ENCODE measurements around the gene TBC1D22A. TPM values are rescaled to one million over a fixed set of nuclear protein-coding genes. Genes with fewer than 3 reads are reported as not detected.

TBC1D22A gene
- total and polyA plus RNA-seq, 2 donors, result 11.8 to 25.7 TPM

DNA sequence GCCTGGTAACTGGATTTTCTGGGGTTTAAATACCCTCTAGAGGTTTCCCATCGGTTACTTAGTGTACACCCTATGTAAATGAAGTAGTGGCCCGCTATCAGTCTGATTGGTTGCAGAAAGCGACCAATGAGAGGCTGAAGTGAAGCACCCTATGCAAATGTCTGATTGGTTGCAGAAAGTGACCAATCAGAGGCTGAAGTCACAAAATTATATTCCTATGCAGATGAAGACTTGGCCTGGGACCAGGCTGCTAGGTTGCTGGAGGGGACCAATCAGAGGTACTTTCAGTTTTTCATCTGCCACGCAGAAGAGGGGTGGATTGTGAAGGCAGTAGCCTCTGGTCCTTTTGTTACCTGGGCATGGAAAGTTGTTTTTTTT lies 134.8 kb downstream of the TBC1D22A start:
- peaks cover 0 to 5% of the 10 kb centered on the region in 2 donors for H3K4me1 ChIP-seq (ENCODE audit: control insufficient read depth in 2 of 2, insufficient read depth in 2 of 2, low read length in 2 of 2)
- no peaks in the 10 kb centered on the region for H3K27me3 ChIP-seq (ENCODE audit: control insufficient read depth in 2 of 2, insufficient read depth in 1 of 2, low read length in 1 of 2)
- peaks cover 15 to 27% of the 10 kb centered on the region in 2 donors for H3K36me3 ChIP-seq (ENCODE audit: control insufficient read depth in 2 of 2, insufficient read depth in 2 of 2, low read length in 1 of 2)
- DNase-seq (ENCODE audit: low read depth in 6 of 9, low spot score in 9 of 9), result no peak
- WGBS, result 94% methylated on average over 4 of the region's 4 CpGs
- no peak overlapping the region for H3K4me3 ChIP-seq (ENCODE audit: low read length in 2 of 2)
- no peak overlapping the region for H3K27ac ChIP-seq (ENCODE audit: low read depth in 1 of 2, low read length in 1 of 2)
- no peaks in the 10 kb centered on the region for H3K9me3 ChIP-seq (ENCODE audit: control insufficient read depth in 2 of 2, insufficient read depth in 1 of 2, low read length in 1 of 2)

DNA sequence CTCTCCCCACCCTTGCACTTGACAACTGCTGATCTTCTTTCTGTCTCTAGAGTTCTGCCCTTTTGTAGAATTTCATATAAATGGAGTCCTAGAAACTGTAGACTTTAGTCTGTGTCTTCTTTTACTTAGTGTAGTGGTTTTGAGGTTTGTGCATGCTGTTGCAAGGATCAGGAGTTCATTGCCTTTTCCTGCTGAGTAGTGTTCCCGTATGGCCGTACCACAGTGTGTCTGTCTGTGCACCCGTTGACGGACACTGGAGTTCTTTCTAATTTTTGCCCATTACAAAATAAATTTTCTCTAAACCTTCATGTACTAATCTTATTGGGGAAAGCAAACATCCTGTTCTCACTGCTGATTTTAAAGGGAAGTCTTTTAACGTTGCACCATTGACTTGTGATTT lies 138.1 kb downstream of the TBC1D22A start:
- no peak for DNase-seq (ENCODE audit: low read depth in 6 of 9, low spot score in 9 of 9)
- no peak overlapping the region for H3K27ac ChIP-seq (ENCODE audit: low read depth in 1 of 2, low read length in 1 of 2)
- no peaks in the 10 kb centered on the region for H3K9me3 ChIP-seq (ENCODE audit: control insufficient read depth in 2 of 2, insufficient read depth in 1 of 2, low read length in 1 of 2)
- peaks cover 0 to 5% of the 10 kb centered on the region in 2 donors for H3K4me1 ChIP-seq (ENCODE audit: control insufficient read depth in 2 of 2, insufficient read depth in 2 of 2, low read length in 2 of 2)
- 80% methylated on average over 5 of the region's 5 CpGs for WGBS
- no peaks in the 10 kb centered on the region for H3K27me3 ChIP-seq (ENCODE audit: control insufficient read depth in 2 of 2, insufficient read depth in 1 of 2, low read length in 1 of 2)
- H3K4me3 ChIP-seq (ENCODE audit: low read length in 2 of 2), result no peak overlapping the region
- H3K36me3 ChIP-seq (ENCODE audit: control insufficient read depth in 2 of 2, insufficient read depth in 2 of 2, low read length in 1 of 2), result peaks cover 5 to 6% of the 10 kb centered on the region in 2 donors

DNA sequence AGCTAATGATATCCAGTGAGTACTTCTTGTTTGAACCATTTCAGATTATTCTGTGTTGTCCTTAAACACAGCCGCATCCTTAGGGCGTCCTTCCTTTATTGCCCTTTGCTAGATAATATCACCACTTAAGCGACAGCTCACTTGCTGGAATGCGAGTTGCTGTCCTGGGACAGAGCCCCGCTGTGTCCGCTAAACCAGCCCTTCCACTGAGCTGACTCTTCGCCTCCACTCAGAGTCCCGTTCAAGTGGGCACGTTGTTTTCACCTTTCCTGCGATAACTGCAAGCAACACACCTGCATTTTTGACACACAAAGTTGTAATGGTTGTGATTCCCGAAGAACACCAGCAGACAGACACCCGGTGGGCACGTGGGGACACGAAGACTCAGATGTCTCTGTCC lies 140.0 kb downstream of the TBC1D22A start:
- H3K4me3 ChIP-seq (ENCODE audit: low read length in 2 of 2), result no peak overlapping the region
- H3K27ac ChIP-seq (ENCODE audit: low read depth in 1 of 2, low read length in 1 of 2), result no peak overlapping the region
- WGBS, result 97% methylated on average over 14 of the region's 14 CpGs
- no peaks in the 10 kb centered on the region for H3K9me3 ChIP-seq (ENCODE audit: control insufficient read depth in 2 of 2, insufficient read depth in 1 of 2, low read length in 1 of 2)
- peaks cover 3 to 6% of the 10 kb centered on the region in 2 donors for H3K36me3 ChIP-seq (ENCODE audit: control insufficient read depth in 2 of 2, insufficient read depth in 2 of 2, low read length in 1 of 2)
- no peaks in the 10 kb centered on the region for H3K27me3 ChIP-seq (ENCODE audit: control insufficient read depth in 2 of 2, insufficient read depth in 1 of 2, low read length in 1 of 2)
- no peak for DNase-seq (ENCODE audit: low read depth in 6 of 9, low spot score in 9 of 9)
- no peaks in the 10 kb centered on the region for H3K4me1 ChIP-seq (ENCODE audit: control insufficient read depth in 2 of 2, insufficient read depth in 2 of 2, low read length in 2 of 2)

DNA sequence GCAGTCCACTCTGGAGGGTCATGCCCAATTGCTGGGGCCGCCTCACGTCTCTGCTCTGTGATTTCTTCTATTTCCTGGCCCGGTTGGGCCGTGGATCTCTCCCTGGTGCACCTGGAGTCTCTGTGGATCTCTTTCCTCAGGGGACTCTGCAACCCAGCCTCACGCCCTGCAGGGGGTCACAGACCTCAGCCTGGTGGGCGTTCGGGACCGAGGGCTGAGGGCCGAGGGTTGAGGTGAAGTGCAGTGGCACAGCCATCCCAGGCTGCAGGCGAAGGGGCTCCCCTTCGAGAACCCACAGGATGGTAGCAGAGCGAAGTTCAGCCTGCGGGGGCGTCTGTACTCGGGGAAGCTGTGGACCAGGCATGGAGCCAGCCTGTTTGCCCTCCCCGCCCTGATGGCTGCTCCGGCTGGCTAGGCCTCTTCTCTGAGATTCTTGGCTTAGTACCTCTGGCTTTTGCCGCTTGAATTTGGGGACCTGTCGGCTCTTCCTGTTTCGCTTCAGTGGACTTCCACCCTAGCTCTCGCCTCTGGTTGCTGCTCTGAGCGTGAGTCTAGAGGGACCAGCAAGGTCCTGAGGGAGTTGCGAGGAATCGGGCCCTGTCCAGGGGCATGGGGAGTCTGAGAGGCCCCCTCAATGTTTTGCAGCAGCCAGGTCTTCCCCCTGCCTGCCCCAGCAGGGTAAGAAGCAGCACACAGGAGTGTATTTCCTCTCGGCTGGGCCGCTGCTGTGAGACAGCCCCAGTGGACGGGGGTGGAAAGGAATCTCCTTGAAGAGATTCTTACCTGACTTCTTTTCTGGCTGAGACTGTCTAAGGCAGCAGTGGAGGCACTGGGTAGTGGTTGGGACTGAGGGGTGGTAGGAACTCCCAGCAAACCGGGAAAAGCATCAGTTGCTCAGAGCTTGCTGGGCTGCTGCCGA lies 140.8 kb downstream of the TBC1D22A start:
- no peak for DNase-seq (ENCODE audit: low read depth in 6 of 9, low spot score in 9 of 9)
- no peaks in the 10 kb centered on the region for H3K4me1 ChIP-seq (ENCODE audit: control insufficient read depth in 2 of 2, insufficient read depth in 2 of 2, low read length in 2 of 2)
- no peaks in the 10 kb centered on the region for H3K27me3 ChIP-seq (ENCODE audit: control insufficient read depth in 2 of 2, insufficient read depth in 1 of 2, low read length in 1 of 2)
- no peaks in the 10 kb centered on the region for H3K9me3 ChIP-seq (ENCODE audit: control insufficient read depth in 2 of 2, insufficient read depth in 1 of 2, low read length in 1 of 2)
- H3K36me3 ChIP-seq (ENCODE audit: control insufficient read depth in 2 of 2, insufficient read depth in 2 of 2, low read length in 1 of 2), result peaks cover 3 to 7% of the 10 kb centered on the region in 2 donors
- 95% methylated on average over 29 of the region's 29 CpGs for WGBS
- no peak overlapping the region for H3K4me3 ChIP-seq (ENCODE audit: low read length in 2 of 2)
- no peak overlapping the region for H3K27ac ChIP-seq (ENCODE audit: low read depth in 1 of 2, low read length in 1 of 2)

DNA sequence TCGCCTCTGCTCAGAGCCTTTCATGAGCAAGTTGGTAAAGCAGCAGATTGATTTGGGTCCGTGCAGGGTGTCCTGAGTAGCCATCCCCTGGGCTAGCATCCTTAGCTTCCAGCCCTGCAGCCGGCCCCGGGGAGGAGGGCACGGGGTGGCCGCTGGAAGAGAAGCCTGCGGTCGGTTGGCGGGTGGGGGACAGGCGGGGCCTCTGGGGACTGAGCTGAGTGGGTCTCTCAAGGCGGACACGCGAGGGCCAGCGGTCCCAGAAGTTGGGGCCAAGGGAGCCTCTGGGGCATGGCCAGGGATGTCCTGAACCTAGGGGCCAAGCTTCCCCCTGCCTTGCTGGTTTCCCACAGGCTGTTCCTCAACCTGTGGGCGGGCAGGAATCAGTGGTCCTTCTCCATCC lies 143.0 kb downstream of the TBC1D22A start:
- no peak overlapping the region for H3K4me3 ChIP-seq (ENCODE audit: low read length in 2 of 2)
- DNase-seq (ENCODE audit: low read depth in 6 of 9, low spot score in 9 of 9), result no peak
- WGBS, result 98% methylated on average over 15 of the region's 15 CpGs

DNA sequence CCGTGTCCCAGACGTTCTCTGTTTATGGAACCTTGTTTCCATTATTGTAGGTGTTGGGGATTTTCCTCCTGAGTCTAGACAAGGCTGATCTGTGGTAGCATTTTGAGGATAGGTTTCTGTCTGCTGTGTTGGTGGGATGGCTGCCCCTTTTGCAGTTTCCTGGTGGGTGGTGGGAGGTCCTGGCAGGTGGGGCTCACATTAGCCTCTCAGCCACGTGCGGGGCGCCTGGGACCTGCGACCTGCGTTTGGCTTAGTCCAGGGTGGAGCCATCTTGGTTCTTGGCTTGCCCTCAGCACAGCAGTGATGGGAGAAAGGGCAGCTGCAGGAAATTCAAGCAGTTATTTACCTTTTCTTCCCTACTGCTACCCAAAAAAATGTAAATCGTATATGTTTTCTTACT lies 143.4 kb downstream of the TBC1D22A start:
- no peak for DNase-seq (ENCODE audit: low read depth in 6 of 9, low spot score in 9 of 9)

More for the DNA sequence above, 143.0 kb downstream of the TBC1D22A start:
- Histone ChIP-seq H3K27me3 (ENCODE audit: control insufficient read depth in 2 of 2, insufficient read depth in 1 of 2, low read length in 1 of 2) (no peaks in the 10 kb centered on the region), H3K9me3 (ENCODE audit: control insufficient read depth in 2 of 2, insufficient read depth in 1 of 2, low read length in 1 of 2) (no peaks in the 10 kb centered on the region), H3K27ac (ENCODE audit: low read depth in 1 of 2, low read length in 1 of 2) (no peak overlapping the region), H3K36me3 (ENCODE audit: control insufficient read depth in 2 of 2, insufficient read depth in 2 of 2, low read length in 1 of 2) (peaks cover 3 to 9% of the 10 kb centered on the region in 2 donors), H3K4me1 (ENCODE audit: control insufficient read depth in 2 of 2, insufficient read depth in 2 of 2, low read length in 2 of 2) (no peaks in the 10 kb centered on the region)

DNA sequence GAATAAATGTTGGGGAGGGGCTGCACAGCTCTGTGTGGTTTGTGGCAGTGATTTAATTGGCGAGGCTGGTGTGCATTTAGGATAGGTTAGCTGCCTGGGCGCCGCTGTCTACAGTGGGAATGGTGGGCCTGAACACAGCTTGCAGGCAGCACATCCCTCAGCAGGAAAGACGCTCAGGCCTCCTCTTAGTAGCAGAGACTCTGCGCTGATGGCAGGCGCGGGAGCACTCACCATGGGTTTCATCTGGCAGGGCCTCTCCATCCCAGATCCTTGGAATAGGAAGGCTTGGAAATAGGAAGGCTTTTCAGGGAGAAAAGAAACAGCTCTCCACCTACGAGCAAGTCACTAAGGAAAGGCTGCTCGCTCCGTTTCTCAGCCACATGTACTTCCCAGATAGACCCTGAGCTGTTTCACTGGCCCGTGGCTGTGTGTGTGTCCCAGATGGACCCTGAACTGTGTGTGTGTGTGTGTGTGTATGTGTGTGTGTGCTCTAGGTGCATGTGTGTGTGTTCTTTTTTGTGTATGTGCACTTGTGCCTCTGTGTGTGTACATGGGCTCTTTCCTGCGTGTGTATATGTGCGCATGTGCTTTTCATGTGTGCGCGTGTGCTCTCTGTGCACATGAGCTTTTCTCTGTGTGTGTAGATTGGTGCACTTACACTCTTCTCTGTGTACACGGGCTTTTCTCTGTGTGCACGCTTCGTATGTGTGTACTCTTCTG lies 144.0 kb downstream of the TBC1D22A start:
- Histone ChIP-seq H3K4me1 (ENCODE audit: control insufficient read depth in 2 of 2, insufficient read depth in 2 of 2, low read length in 2 of 2) (no peaks in the 10 kb centered on the region), H3K4me3 (ENCODE audit: low read length in 2 of 2) (no peak overlapping the region), H3K36me3 (ENCODE audit: control insufficient read depth in 2 of 2, insufficient read depth in 2 of 2, low read length in 1 of 2) (peaks cover 3 to 9% of the 10 kb centered on the region in 2 donors), H3K9me3 (ENCODE audit: control insufficient read depth in 2 of 2, insufficient read depth in 1 of 2, low read length in 1 of 2) (no peaks in the 10 kb centered on the region), H3K27me3 (ENCODE audit: control insufficient read depth in 2 of 2, insufficient read depth in 1 of 2, low read length in 1 of 2) (no peaks in the 10 kb centered on the region), H3K27ac (ENCODE audit: low read depth in 1 of 2, low read length in 1 of 2) (no peak overlapping the region)
- 97% methylated on average over 18 of the region's 18 CpGs for WGBS
- DNase-seq (ENCODE audit: low read depth in 6 of 9, low spot score in 9 of 9), result no peak

More for the DNA sequence above, 143.4 kb downstream of the TBC1D22A start:
- H3K9me3 ChIP-seq (ENCODE audit: control insufficient read depth in 2 of 2, insufficient read depth in 1 of 2, low read length in 1 of 2), result no peaks in the 10 kb centered on the region
- H3K4me1 ChIP-seq (ENCODE audit: control insufficient read depth in 2 of 2, insufficient read depth in 2 of 2, low read length in 2 of 2), result no peaks in the 10 kb centered on the region
- H3K27me3 ChIP-seq (ENCODE audit: control insufficient read depth in 2 of 2, insufficient read depth in 1 of 2, low read length in 1 of 2), result no peaks in the 10 kb centered on the region
- no peak overlapping the region for H3K27ac ChIP-seq (ENCODE audit: low read depth in 1 of 2, low read length in 1 of 2)
- WGBS, result 93% methylated on average over 8 of the region's 8 CpGs
- H3K36me3 ChIP-seq (ENCODE audit: control insufficient read depth in 2 of 2, insufficient read depth in 2 of 2, low read length in 1 of 2), result peaks cover 3 to 9% of the 10 kb centered on the region in 2 donors
- H3K4me3 ChIP-seq (ENCODE audit: low read length in 2 of 2), result no peak overlapping the region

DNA sequence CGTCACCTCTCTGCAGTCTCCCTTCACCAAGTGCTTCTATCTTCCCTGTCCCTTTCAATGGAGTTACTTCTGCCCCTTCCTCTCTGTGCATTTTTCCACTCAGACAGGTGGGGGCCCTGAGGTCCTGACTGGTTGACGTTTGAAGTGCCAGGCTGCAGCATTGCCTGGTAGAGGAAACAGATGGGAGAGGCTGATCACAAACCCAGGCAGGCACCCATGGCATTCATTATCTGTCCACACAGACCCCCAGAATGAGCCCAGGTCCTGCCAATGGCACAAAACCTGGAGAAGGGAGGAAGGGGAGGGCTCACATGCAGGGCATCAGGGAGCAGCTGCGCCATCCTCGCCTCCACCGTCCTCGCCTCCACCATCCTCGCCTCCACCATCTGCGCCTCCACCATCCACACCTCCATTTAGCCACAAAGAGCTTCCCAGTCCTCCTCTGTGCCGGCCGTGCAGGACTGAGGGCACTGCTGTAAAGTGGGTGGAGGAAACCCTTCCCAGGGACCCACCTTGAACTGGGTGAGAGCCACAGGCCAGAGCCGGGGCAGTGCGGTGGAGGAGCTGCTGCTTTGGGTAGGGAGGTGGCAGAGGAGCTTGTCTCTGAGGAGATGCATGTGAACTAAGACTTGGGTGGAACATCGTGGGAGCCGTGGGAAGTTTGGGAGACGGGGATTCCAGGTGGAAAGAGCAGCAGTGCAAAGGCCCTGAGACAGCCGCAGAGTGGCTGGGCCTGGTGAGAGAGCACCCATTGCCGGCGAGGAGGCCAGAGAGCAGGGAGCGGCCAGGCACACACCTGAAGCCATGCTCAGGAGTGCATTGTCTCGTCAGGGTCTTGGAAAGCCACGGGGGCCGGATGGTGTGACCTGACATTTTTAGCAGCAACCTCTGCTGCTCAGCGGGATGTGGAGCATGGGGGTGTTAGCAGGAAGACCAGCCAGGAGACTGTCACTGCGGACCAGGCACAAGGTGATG lies 145.1 kb downstream of the TBC1D22A start:
- no peaks in the 10 kb centered on the region for H3K9me3 ChIP-seq (ENCODE audit: control insufficient read depth in 2 of 2, insufficient read depth in 1 of 2, low read length in 1 of 2)
- H3K36me3 ChIP-seq (ENCODE audit: control insufficient read depth in 2 of 2, insufficient read depth in 2 of 2, low read length in 1 of 2), result peaks cover 3 to 9% of the 10 kb centered on the region in 2 donors
- no peaks in the 10 kb centered on the region for H3K27me3 ChIP-seq (ENCODE audit: control insufficient read depth in 2 of 2, insufficient read depth in 1 of 2, low read length in 1 of 2)
- DNase-seq (ENCODE audit: low read depth in 6 of 9, low spot score in 9 of 9), result no peak
- no peak overlapping the region for H3K27ac ChIP-seq (ENCODE audit: low read depth in 1 of 2, low read length in 1 of 2)
- H3K4me3 ChIP-seq (ENCODE audit: low read length in 2 of 2), result no peak overlapping the region
- 96% methylated on average over 24 of the region's 24 CpGs for WGBS
- H3K4me1 ChIP-seq (ENCODE audit: control insufficient read depth in 2 of 2, insufficient read depth in 2 of 2, low read length in 2 of 2), result no peaks in the 10 kb centered on the region
